ENCODE data around the gene CLIP2. TPM values are rescaled to one million over a fixed set of nuclear protein-coding genes. Genes with fewer than 3 reads are reported as not detected.
"Not testable (repeated sequence)": the region's sequence is repeated elsewhere in the genome, so short reads cannot be mapped to it uniquely, and the experiment has no call there.

CLIP2 gene
- total RNA-seq, 1 experiment from 2014 or later, result 14.2 TPM

DNA sequence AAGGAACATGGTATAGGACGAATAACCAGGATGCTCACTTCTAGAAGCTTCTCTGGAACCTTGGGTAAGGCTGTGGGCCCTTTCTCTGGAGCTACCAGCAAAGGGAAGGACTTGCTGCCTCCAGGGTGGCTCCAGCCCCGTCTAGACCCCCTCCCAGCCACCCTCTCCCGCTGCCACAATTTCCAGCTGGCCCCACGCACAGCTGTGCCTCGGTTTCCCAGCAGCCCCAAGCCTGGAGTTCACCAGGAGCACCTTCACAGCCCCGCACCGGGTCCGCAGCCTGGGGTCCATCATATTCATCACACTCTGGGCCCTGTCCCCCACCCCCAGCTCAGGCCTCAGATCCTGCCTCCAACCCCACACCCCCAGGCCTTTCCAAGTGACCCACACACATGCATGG, 128.9 kb downstream of the CLIP2 start:
- no peaks in the 10 kb centered on the region for H3K36me3 Mint-ChIP-seq (ENCODE audit: insufficient read depth, unreplicated experiment)

DNA sequence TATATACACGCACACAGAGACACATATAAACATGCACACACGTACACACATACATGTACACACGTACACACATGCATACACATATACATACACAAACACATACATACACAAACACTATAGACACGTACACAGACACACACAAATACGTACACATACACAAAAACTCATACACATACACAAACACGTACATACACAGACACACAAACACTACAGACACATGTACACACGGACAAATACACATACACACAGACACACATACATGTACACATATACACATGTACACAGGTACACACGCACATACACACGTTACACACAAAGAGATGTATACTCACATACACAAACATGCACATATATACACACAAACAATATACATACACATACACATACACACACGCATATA, 129.3 kb downstream of the CLIP2 start:
- POLR2A ChIA-PET, result interaction anchor here (0.6 kb wide), 1 partner anchor 33 kb away, joined by 6 read pairs; no protein-coding TSS in a partner anchor
- intact Hi-C loops (cut with micrococcal nuclease), result no loop called here
- CTCF ChIA-PET, result interaction anchor here (0.5 to 2.9 kb wide), 28 partner anchors 9 to 610 kb away, joined by 3 to 32 read pairs (median 5); no protein-coding TSS in a partner anchor
- no peak overlapping the region for H3K27ac Mint-ChIP-seq (ENCODE audit: low read depth, unreplicated experiment)
- TF ChIP-seq, protein P1, sequence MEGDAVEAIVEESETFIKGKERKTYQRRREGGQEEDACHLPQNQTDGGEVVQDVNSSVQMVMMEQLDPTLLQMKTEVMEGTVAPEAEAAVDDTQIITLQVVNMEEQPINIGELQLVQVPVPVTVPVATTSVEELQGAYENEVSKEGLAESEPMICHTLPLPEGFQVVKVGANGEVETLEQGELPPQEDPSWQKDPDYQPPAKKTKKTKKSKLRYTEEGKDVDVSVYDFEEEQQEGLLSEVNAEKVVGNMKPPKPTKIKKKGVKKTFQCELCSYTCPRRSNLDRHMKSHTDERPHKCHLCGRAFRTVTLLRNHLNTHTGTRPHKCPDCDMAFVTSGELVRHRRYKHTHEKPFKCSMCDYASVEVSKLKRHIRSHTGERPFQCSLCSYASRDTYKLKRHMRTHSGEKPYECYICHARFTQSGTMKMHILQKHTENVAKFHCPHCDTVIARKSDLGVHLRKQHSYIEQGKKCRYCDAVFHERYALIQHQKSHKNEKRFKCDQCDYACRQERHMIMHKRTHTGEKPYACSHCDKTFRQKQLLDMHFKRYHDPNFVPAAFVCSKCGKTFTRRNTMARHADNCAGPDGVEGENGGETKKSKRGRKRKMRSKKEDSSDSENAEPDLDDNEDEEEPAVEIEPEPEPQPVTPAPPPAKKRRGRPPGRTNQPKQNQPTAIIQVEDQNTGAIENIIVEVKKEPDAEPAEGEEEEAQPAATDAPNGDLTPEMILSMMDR (IDR thresholded peaks at IDR 0.05; ENCODE audit: unreplicated experiment), result no peak
- no peaks in the 10 kb centered on the region for H3K27me3 Mint-ChIP-seq (ENCODE audit: insufficient read depth, unreplicated experiment)
- peaks cover 6% of the 10 kb centered on the region for H3K4me1 Mint-ChIP-seq (ENCODE audit: insufficient read depth, unreplicated experiment)
- H3K4me3 Mint-ChIP-seq (ENCODE audit: unreplicated experiment), result no peak overlapping the region
- no peaks in the 10 kb centered on the region for H3K36me3 Mint-ChIP-seq (ENCODE audit: insufficient read depth, unreplicated experiment)
- DNase-seq (ENCODE audit: unreplicated experiment), result no peak
- no peaks in the 10 kb centered on the region for H3K9me3 Mint-ChIP-seq (ENCODE audit: unreplicated experiment)
- BruUV-seq (replicated peaks), result no TSS peak

More for the DNA sequence above, 128.9 kb downstream of the CLIP2 start:
- Mint-ChIP-seq H3K27me3 (ENCODE audit: insufficient read depth, unreplicated experiment) (no peaks in the 10 kb centered on the region), H3K9me3 (ENCODE audit: unreplicated experiment) (no peaks in the 10 kb centered on the region), H3K27ac (ENCODE audit: low read depth, unreplicated experiment) (no peak overlapping the region), H3K4me3 (ENCODE audit: unreplicated experiment) (no peak overlapping the region), H3K4me1 (ENCODE audit: insufficient read depth, unreplicated experiment) (peaks cover 6% of the 10 kb centered on the region)
- TF ChIP-seq, protein P1 (IDR thresholded peaks at IDR 0.05; ENCODE audit: unreplicated experiment), result no peak
- no TSS peak for BruUV-seq (replicated peaks)
- no peak for DNase-seq (ENCODE audit: unreplicated experiment)
- CTCF ChIA-PET, result interaction anchor here (0.5 to 2.9 kb wide), 49 partner anchors 10 to 654 kb away, joined by 3 to 32 read pairs (median 4); no protein-coding TSS in a partner anchor
- POLR2A ChIA-PET, result interaction anchor here (0.6 kb wide), 1 partner anchor 60 kb away, joined by 3 read pairs; no protein-coding TSS in a partner anchor
- intact Hi-C loops (cut with micrococcal nuclease), result no loop called here

DNA sequence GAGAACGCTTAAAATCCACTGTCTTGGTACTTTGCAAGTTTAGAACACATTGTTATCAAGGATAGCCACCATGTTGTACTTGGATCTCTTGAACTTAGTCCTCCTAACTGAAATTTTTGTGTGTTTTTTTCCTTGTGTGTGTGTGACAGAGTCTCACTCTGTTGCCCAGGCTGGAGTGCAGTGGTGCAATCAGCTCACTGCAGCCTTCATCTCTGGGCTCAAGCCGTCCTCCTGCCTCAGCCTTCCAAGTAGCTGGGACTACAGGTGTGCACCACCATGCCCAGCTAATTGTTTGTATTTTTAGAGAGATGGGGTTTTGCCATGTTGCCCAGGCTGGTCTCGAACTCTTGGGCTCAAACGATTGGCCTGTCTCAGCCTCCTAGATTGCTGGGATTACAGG, 130.0 kb downstream of the CLIP2 start:
- CTCF ChIA-PET, result interaction anchor here (0.6 to 1.4 kb wide), 6 partner anchors 14 to 903 kb away, joined by 3 to 7 read pairs (median 4); no protein-coding TSS in a partner anchor
- H3K36me3 Mint-ChIP-seq (ENCODE audit: insufficient read depth, unreplicated experiment); H3K4me3 Mint-ChIP-seq (ENCODE audit: unreplicated experiment); H3K27ac Mint-ChIP-seq (ENCODE audit: low read depth, unreplicated experiment); H3K9me3 Mint-ChIP-seq (ENCODE audit: unreplicated experiment); H3K27me3 Mint-ChIP-seq (ENCODE audit: insufficient read depth, unreplicated experiment); intact Hi-C loops (cut with micrococcal nuclease); BruUV-seq (replicated peaks); DNase-seq (ENCODE audit: unreplicated experiment); H3K4me1 Mint-ChIP-seq (ENCODE audit: insufficient read depth, unreplicated experiment): not testable (repeated sequence)
- POLR2A ChIA-PET, result interaction anchor here (0.6 to 0.7 kb wide), 2 partner anchors 34 to 125 kb away, joined by 3 to 6 read pairs; no protein-coding TSS in a partner anchor

DNA sequence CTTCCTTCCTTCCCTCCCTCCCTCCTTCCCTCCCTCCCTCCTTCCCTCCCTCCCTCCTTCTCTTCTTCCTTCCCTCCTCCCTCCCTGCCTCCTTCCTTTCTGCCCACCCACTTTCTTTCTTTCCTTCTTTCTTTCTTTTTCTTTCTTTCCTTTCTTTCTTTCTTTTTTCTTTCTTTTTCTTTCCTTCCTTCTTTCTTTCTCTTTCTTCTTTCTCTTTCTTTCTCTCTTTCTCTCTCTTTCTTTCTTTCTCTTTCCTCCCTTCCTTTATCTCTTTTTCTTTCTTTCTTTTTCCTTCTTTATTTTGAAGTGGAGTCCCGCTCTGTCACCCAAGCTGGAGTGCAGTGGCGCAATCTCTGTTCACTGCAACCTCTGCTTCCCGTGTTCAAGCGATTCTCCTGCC, 130.8 kb downstream of the CLIP2 start:
- no peak for DNase-seq (ENCODE audit: unreplicated experiment)
- Mint-ChIP-seq H3K27me3 (ENCODE audit: insufficient read depth, unreplicated experiment) (no peaks in the 10 kb centered on the region), H3K9me3 (ENCODE audit: unreplicated experiment) (no peaks in the 10 kb centered on the region), H3K4me1 (ENCODE audit: insufficient read depth, unreplicated experiment) (peaks cover 6% of the 10 kb centered on the region), H3K4me3 (ENCODE audit: unreplicated experiment) (no peak overlapping the region), H3K27ac (ENCODE audit: low read depth, unreplicated experiment) (no peak overlapping the region), H3K36me3 (ENCODE audit: insufficient read depth, unreplicated experiment) (no peaks in the 10 kb centered on the region)
- ChIA-PET CTCF (interaction anchor here (0.7 to 1.9 kb wide), 6 partner anchors 9 to 302 kb away, joined by 3 to 11 read pairs (median 4); no protein-coding TSS in a partner anchor), POLR2A (no interaction called here)
- BruUV-seq (replicated peaks), result no TSS peak
- TF ChIP-seq, protein P1 (IDR thresholded peaks at IDR 0.05; ENCODE audit: unreplicated experiment), result no peak
- intact Hi-C loops (cut with micrococcal nuclease), result no loop called here

Data from MCF 10A (cell line).